ENCODE measurements around the gene ZNF292. TPM values are rescaled to one million over a fixed set of nuclear protein-coding genes. Genes with fewer than 3 reads are reported as not detected.
"Not testable (repeated sequence)": the region's sequence is repeated elsewhere in the genome, so short reads cannot be mapped to it uniquely, and the experiment has no call there.

ZNF292 gene
- total RNA-seq, 1 experiment from 2014 or later, result 32.2 TPM

GRCh38 chr6:87225937-87226336, 70.6 kb downstream of the ZNF292 start:
- no peaks in the 10 kb centered on the region for H3K9me3 ChIP-seq
- H3K27ac Mint-ChIP-seq (ENCODE audit: unreplicated experiment), result no peak overlapping the region
- POLR2A ChIA-PET, result no interaction called here
- peaks cover 2% of the 10 kb centered on the region for H3K36me3 ChIP-seq (ENCODE audit: control insufficient read depth, insufficient read depth, low read length)
- TF ChIP-seq, protein P1, sequence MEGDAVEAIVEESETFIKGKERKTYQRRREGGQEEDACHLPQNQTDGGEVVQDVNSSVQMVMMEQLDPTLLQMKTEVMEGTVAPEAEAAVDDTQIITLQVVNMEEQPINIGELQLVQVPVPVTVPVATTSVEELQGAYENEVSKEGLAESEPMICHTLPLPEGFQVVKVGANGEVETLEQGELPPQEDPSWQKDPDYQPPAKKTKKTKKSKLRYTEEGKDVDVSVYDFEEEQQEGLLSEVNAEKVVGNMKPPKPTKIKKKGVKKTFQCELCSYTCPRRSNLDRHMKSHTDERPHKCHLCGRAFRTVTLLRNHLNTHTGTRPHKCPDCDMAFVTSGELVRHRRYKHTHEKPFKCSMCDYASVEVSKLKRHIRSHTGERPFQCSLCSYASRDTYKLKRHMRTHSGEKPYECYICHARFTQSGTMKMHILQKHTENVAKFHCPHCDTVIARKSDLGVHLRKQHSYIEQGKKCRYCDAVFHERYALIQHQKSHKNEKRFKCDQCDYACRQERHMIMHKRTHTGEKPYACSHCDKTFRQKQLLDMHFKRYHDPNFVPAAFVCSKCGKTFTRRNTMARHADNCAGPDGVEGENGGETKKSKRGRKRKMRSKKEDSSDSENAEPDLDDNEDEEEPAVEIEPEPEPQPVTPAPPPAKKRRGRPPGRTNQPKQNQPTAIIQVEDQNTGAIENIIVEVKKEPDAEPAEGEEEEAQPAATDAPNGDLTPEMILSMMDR (IDR thresholded peaks at IDR 0.05; ENCODE audit: insufficient read depth in 1 of 2, low read depth in 1 of 2, low read length in 1 of 2, severe bottlenecking in 1 of 2, unreplicated experiment in 1 of 2), result no peak
- no TSS peak for BruUV-seq (replicated peaks)
- no peak overlapping the region for H3K4me3 ChIP-seq (ENCODE audit: low read depth, low read length)
- no peak overlapping the region for H3K4me3 Mint-ChIP-seq (ENCODE audit: unreplicated experiment)
- H3K27me3 Mint-ChIP-seq (ENCODE audit: insufficient read depth, unreplicated experiment), result no peaks in the 10 kb centered on the region
- no peaks in the 10 kb centered on the region for H3K27me3 ChIP-seq (replicated peaks; ENCODE audit: control insufficient read depth, insufficient read depth, low read length)
- no peaks in the 10 kb centered on the region for H3K4me1 Mint-ChIP-seq (ENCODE audit: low read depth, unreplicated experiment)
- CTCF ChIA-PET, result no interaction called here
- no peak for DNase-seq
- peaks cover 52% of the 10 kb centered on the region for H3K36me3 Mint-ChIP-seq (ENCODE audit: insufficient read depth, unreplicated experiment)
- intact Hi-C loops (cut with micrococcal nuclease; ENCODE audit: unreplicated experiment), result no loop called here
- 0 out of 2 replicates have a peak, but pooled peaks cover 3% of the 10 kb centered on the region for H3K4me1 ChIP-seq
- H3K9me3 Mint-ChIP-seq (ENCODE audit: unreplicated experiment), result no peaks in the 10 kb centered on the region

- Mint-ChIP-seq H3K4me3 (ENCODE audit: unreplicated experiment) (no peak overlapping the region), H3K4me1 (ENCODE audit: low read depth, unreplicated experiment) (peaks cover 2% of the 10 kb centered on the region), H3K36me3 (ENCODE audit: insufficient read depth, unreplicated experiment) (peaks cover 17% of the 10 kb centered on the region), H3K9me3 (ENCODE audit: unreplicated experiment) (no peaks in the 10 kb centered on the region), H3K27me3 (ENCODE audit: insufficient read depth, unreplicated experiment) (no peaks in the 10 kb centered on the region), H3K27ac (ENCODE audit: unreplicated experiment) (no peak overlapping the region)
- no peaks in the 10 kb centered on the region for H3K9me3 ChIP-seq
- no peak for DNase-seq
- H3K4me3 ChIP-seq (ENCODE audit: low read depth, low read length), result no peak overlapping the region
- no TSS peak for BruUV-seq (replicated peaks)
- ChIA-PET CTCF (no interaction called here), POLR2A (no interaction called here)
- TF ChIP-seq, protein P1 (IDR thresholded peaks at IDR 0.05; ENCODE audit: insufficient read depth in 1 of 2, low read depth in 1 of 2, low read length in 1 of 2, severe bottlenecking in 1 of 2, unreplicated experiment in 1 of 2), result no peak
- no peaks in the 10 kb centered on the region for H3K27me3 ChIP-seq (replicated peaks; ENCODE audit: control insufficient read depth, insufficient read depth, low read length)
- intact Hi-C loops (cut with micrococcal nuclease; ENCODE audit: unreplicated experiment), result loop anchor here (5.0 kb wide), 1 partner anchor 74 kb away; the partner anchor contains the start of gene ZNF292
- peaks cover 5% of the 10 kb centered on the region for H3K4me1 ChIP-seq
- no peaks in the 10 kb centered on the region for H3K36me3 ChIP-seq (ENCODE audit: control insufficient read depth, insufficient read depth, low read length)
Measured at GRCh38 chr6:87230801-87231200, 75.4 kb downstream of the ZNF292 start.

GRCh38 chr6:87237804-87238203, 82.4 kb downstream of the ZNF292 start:
- POLR2A ChIA-PET, result no interaction called here
- H3K27me3 Mint-ChIP-seq (ENCODE audit: insufficient read depth, unreplicated experiment), result no peaks in the 10 kb centered on the region
- intact Hi-C loops (cut with micrococcal nuclease; ENCODE audit: unreplicated experiment), result loop anchor here (1.0 to 2.0 kb wide), 2 partner anchors 99 to 171 kb away; no protein-coding TSS in a partner anchor
- no TSS peak for BruUV-seq (replicated peaks)
- H3K27me3 ChIP-seq (replicated peaks; ENCODE audit: control insufficient read depth, insufficient read depth, low read length), result no peaks in the 10 kb centered on the region
- H3K9me3 ChIP-seq, result no peaks in the 10 kb centered on the region
- H3K4me1 Mint-ChIP-seq (ENCODE audit: low read depth, unreplicated experiment), result peaks cover 13% of the 10 kb centered on the region
- H3K27ac Mint-ChIP-seq (ENCODE audit: unreplicated experiment), result no peak overlapping the region
- H3K36me3 Mint-ChIP-seq (ENCODE audit: insufficient read depth, unreplicated experiment), result peaks cover 24% of the 10 kb centered on the region
- DNase-seq, result no peak
- H3K4me1 ChIP-seq, result peaks cover 13% of the 10 kb centered on the region
- TF ChIP-seq, protein P1 (IDR thresholded peaks at IDR 0.05; ENCODE audit: insufficient read depth in 1 of 2, low read depth in 1 of 2, low read length in 1 of 2, severe bottlenecking in 1 of 2, unreplicated experiment in 1 of 2), result peak; percentile 25 to 49
- CTCF ChIA-PET, result no interaction called here
- H3K36me3 ChIP-seq (ENCODE audit: control insufficient read depth, insufficient read depth, low read length), result no peaks in the 10 kb centered on the region
- H3K9me3 Mint-ChIP-seq (ENCODE audit: unreplicated experiment), result no peaks in the 10 kb centered on the region
- no peak overlapping the region for H3K4me3 Mint-ChIP-seq (ENCODE audit: unreplicated experiment)
- no peak overlapping the region for H3K4me3 ChIP-seq (ENCODE audit: low read depth, low read length)

DNA sequence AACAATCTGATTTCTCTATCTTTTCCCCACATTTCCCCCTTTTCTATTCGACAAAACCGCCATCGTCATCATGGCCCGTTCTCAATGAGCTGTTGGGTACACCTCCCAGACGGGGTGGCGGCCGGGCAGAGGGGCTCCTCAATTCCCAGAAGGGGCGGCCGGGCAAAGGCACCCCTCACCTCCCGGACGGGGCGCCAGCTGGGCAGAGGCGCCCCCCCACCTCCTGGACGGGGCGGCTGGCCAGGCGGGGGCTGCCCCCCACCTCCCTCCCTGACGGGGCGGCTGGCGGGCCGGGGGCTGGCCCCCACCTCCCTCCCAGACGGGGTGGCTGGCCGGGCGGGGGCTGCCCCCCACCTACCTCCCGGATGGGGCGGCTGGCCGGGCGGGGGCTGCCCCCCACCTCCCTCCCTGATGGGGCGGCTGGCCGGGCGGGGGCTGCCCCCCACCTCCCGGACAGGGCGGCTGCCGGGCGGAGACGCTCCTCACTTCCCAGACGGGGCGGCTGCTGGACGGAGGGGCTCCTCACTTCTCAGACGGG, 83.8 kb downstream of the ZNF292 start:
- DNase-seq; H3K27me3 Mint-ChIP-seq (ENCODE audit: insufficient read depth, unreplicated experiment); POLR2A ChIA-PET; H3K9me3 Mint-ChIP-seq (ENCODE audit: unreplicated experiment); H3K4me3 ChIP-seq (ENCODE audit: low read depth, low read length); H3K27ac Mint-ChIP-seq (ENCODE audit: unreplicated experiment); intact Hi-C loops (cut with micrococcal nuclease; ENCODE audit: unreplicated experiment); H3K9me3 ChIP-seq; H3K27me3 ChIP-seq (replicated peaks; ENCODE audit: control insufficient read depth, insufficient read depth, low read length); H3K4me3 Mint-ChIP-seq (ENCODE audit: unreplicated experiment); H3K36me3 ChIP-seq (ENCODE audit: control insufficient read depth, insufficient read depth, low read length); BruUV-seq (replicated peaks); CTCF ChIA-PET: not testable (repeated sequence)
- H3K4me1 Mint-ChIP-seq (ENCODE audit: low read depth, unreplicated experiment), result peaks cover 13% of the 10 kb centered on the region
- peaks cover 20% of the 10 kb centered on the region for H3K36me3 Mint-ChIP-seq (ENCODE audit: insufficient read depth, unreplicated experiment)
- peaks cover 20% of the 10 kb centered on the region for H3K4me1 ChIP-seq
